Muscle of leg (tissue), 11 donors: Measurements from ENCODE around the gene LAMB4. TPM values are rescaled to one million over a fixed set of nuclear protein-coding genes. Genes with fewer than 3 reads are reported as not detected.

ENCODE experiments used
- DNase-seq: peaks from one replicate; pipeline ENCODE4 v3.0.0; 2013
- H3K27ac ChIP-seq: one replicate; pipeline ENCODE4 v1.5.1; 2013; ENCODE audit warnings: mild to moderate bottlenecking, low read length, control low read depth
- H3K27me3 ChIP-seq: one replicate; pipeline ENCODE4 v1.6.1; 2013; ENCODE audit warnings: low read length; ENCODE audit not compliant: control insufficient read depth, insufficient read depth
- H3K36me3 ChIP-seq: one replicate; pipeline ENCODE4 v1.6.1; 2013; ENCODE audit warnings: low read length; ENCODE audit not compliant: control insufficient read depth, insufficient read depth
- H3K4me1 ChIP-seq: one replicate; pipeline ENCODE4 v1.6.1; 2013; ENCODE audit warnings: low read length; ENCODE audit not compliant: control insufficient read depth, insufficient read depth
- H3K4me3 ChIP-seq: one replicate; pipeline ENCODE4 v1.5.1; 2013; ENCODE audit warnings: low read length, control low read depth
- H3K9me3 ChIP-seq: replicated peaks from 2 replicates; pipeline ENCODE4 v1.6.1; 2013; ENCODE audit warnings: low read depth, low read length; ENCODE audit not compliant: control insufficient read depth
- WGBS: methylation state at CpG from one replicate; pipeline ENCODE4 v1.1.5; 2013; ENCODE audit warnings: missing lambda C conversion rate; ENCODE audit not compliant: insufficient coverage; 5-methylcytosine and 5-hydroxymethylcytosine counted together
- polyA plus RNA-seq, 8 donors: library from polyadenylated mRNA; unstranded; fragments of 120-200 nt; gene quantifications; one replicate each; pipeline versions ENCODE4 v1.2.1 to v1.2.3, GENCODE V29; 2013; ENCODE audit warnings: inconsistent platforms in 1 of 8, low replicate concordance in 1 of 8; ENCODE audit not compliant: insufficient read length in 8 of 8, insufficient read depth in 1 of 8
- total RNA-seq: library from RNA; stranded (reverse); fragments of 120-200 nt; gene quantifications from one replicate; pipeline ENCODE4 v1.2.4, GENCODE V29; 2013

LAMB4 gene
- total and polyA plus RNA-seq, 9 donors = 0.13 to 3.8 (median 0.25) TPM

GRCh38 chr7:107989618-107990373 lies 140.4 kb downstream of the LAMB4 start:
- H3K4me1 ChIP-seq = peaks cover 13% of the 10 kb centered on the region
- peak; percentile 92 for DNase-seq
- no peak overlapping the region for H3K4me3 ChIP-seq
- H3K9me3 ChIP-seq = no peaks in the 10 kb centered on the region
- peak overlapping the region; percentile 63 for H3K27ac ChIP-seq
- 0% methylated on average over 2 of the region's 9 CpGs for WGBS
- H3K36me3 ChIP-seq = peaks cover 60% of the 10 kb centered on the region
- no peaks in the 10 kb centered on the region for H3K27me3 ChIP-seq

GRCh38 chr7:107982918-107983389 lies 147.2 kb downstream of the LAMB4 start:
- H3K9me3 ChIP-seq = no peaks in the 10 kb centered on the region
- no peak overlapping the region for H3K4me3 ChIP-seq
- H3K36me3 ChIP-seq = peaks cover 42% of the 10 kb centered on the region
- peak overlapping the region; percentile 69 for H3K27ac ChIP-seq
- peak; percentile 98 for DNase-seq
- H3K27me3 ChIP-seq = no peaks in the 10 kb centered on the region
- peaks cover 20% of the 10 kb centered on the region for H3K4me1 ChIP-seq
- WGBS = no CpG with 5 or more reads among the region's 2 CpGs

GRCh38 chr7:107982042-107982840 lies 147.9 kb downstream of the LAMB4 start:
- peaks cover 43% of the 10 kb centered on the region for H3K36me3 ChIP-seq
- no peak overlapping the region for H3K4me3 ChIP-seq
- no peaks in the 10 kb centered on the region for H3K27me3 ChIP-seq
- WGBS = 12% methylated on average over 3 of the region's 9 CpGs
- peaks cover 20% of the 10 kb centered on the region for H3K4me1 ChIP-seq
- DNase-seq = peak; percentile 83
- H3K27ac ChIP-seq = peak overlapping the region; percentile 69
- H3K9me3 ChIP-seq = no peaks in the 10 kb centered on the region

- Histone ChIP-seq H3K27me3 (no peaks in the 10 kb centered on the region), H3K9me3 (no peaks in the 10 kb centered on the region), H3K4me3 (no peak overlapping the region), H3K27ac (no peak overlapping the region), H3K36me3 (peaks cover 42% of the 10 kb centered on the region), H3K4me1 (peaks cover 22% of the 10 kb centered on the region)
- DNase-seq = no peak
- 86% methylated on average over 2 of the region's 4 CpGs for WGBS
Observed at GRCh38 chr7:107981466-107981865, 148.7 kb downstream of the LAMB4 start.

GRCh38 chr7:107980671-107981190 lies 149.4 kb downstream of the LAMB4 start:
- no peaks in the 10 kb centered on the region for H3K9me3 ChIP-seq
- 98% methylated on average over 8 of the region's 8 CpGs for WGBS
- H3K4me3 ChIP-seq = no peak overlapping the region
- H3K36me3 ChIP-seq = peaks cover 49% of the 10 kb centered on the region
- no peaks in the 10 kb centered on the region for H3K27me3 ChIP-seq
- peaks cover 22% of the 10 kb centered on the region for H3K4me1 ChIP-seq
- H3K27ac ChIP-seq = no peak overlapping the region
- DNase-seq = no peak

- no CpG with 5 or more reads among the region's 3 CpGs for WGBS
- DNase-seq = no peak
- no peak overlapping the region for H3K27ac ChIP-seq
- H3K27me3 ChIP-seq = no peaks in the 10 kb centered on the region
- H3K4me3 ChIP-seq = no peak overlapping the region
- peaks cover 22% of the 10 kb centered on the region for H3K4me1 ChIP-seq
- peaks cover 54% of the 10 kb centered on the region for H3K36me3 ChIP-seq
- no peaks in the 10 kb centered on the region for H3K9me3 ChIP-seq
Observed at GRCh38 chr7:107980171-107980570, 150.0 kb downstream of the LAMB4 start.

GRCh38 chr7:107978815-107979408 lies 151.2 kb downstream of the LAMB4 start:
- no peak overlapping the region for H3K4me3 ChIP-seq
- H3K27ac ChIP-seq = no peak overlapping the region
- H3K27me3 ChIP-seq = no peaks in the 10 kb centered on the region
- DNase-seq = no peak
- H3K9me3 ChIP-seq = no peaks in the 10 kb centered on the region
- peaks cover 53% of the 10 kb centered on the region for H3K36me3 ChIP-seq
- WGBS = no CpG with 5 or more reads among the region's 5 CpGs
- peaks cover 21% of the 10 kb centered on the region for H3K4me1 ChIP-seq

GRCh38 chr7:107977048-107977447 lies 153.1 kb downstream of the LAMB4 start:
- peaks cover 19% of the 10 kb centered on the region for H3K4me1 ChIP-seq
- no peaks in the 10 kb centered on the region for H3K27me3 ChIP-seq
- H3K36me3 ChIP-seq = peaks cover 59% of the 10 kb centered on the region
- no peak overlapping the region for H3K4me3 ChIP-seq
- WGBS = no CpG with 5 or more reads among the region's 4 CpGs
- H3K9me3 ChIP-seq = no peaks in the 10 kb centered on the region
- no peak overlapping the region for H3K27ac ChIP-seq
- no peak for DNase-seq

GRCh38 chr7:107976620-107977019 lies 153.5 kb downstream of the LAMB4 start:
- no peak overlapping the region for H3K27ac ChIP-seq

More at GRCh38 chr7:107976620-107977019, 153.5 kb downstream of the LAMB4 start:
- Histone ChIP-seq H3K4me1 (peaks cover 22% of the 10 kb centered on the region), H3K9me3 (no peaks in the 10 kb centered on the region), H3K36me3 (peaks cover 63% of the 10 kb centered on the region), H3K4me3 (no peak overlapping the region), H3K27me3 (no peaks in the 10 kb centered on the region)
- WGBS = 92% methylated on average over 1 of the region's 1 CpG
- DNase-seq = no peak
